ENCODE measurements around the gene SYT2.

- TF ChIP-seq CTCF (CRISPR knock-in tag; IDR thresholded peaks at IDR 0.05), result no peak
- no peak for TF ChIP-seq ESRRA (CRISPR knock-in tag; IDR thresholded peaks at IDR 0.05; ENCODE audit: low read depth)
- no peak for TF ChIP-seq SMAD1 (CRISPR knock-in tag; IDR thresholded peaks at IDR 0.05; ENCODE audit: borderline replicate concordance, low read depth)
- TF ChIP-seq ZBTB49 (CRISPR knock-in tag; IDR thresholded peaks at IDR 0.05; ENCODE audit: borderline replicate concordance), result no peak
- no peak for TF ChIP-seq ETS1 (CRISPR knock-in tag; IDR thresholded peaks at IDR 0.05)
- no peak for TF ChIP-seq SP1 (IDR thresholded peaks at IDR 0.05)
- no peak for TF ChIP-seq SP1 (CRISPR knock-in tag; IDR thresholded peaks at IDR 0.05)
- no peak for TF ChIP-seq PATZ1 (CRISPR knock-in tag; IDR thresholded peaks at IDR 0.05)
- TF ChIP-seq RNF2 (conservative IDR thresholded peaks at IDR 0.05; ENCODE audit: low read depth), result no peak
- no peak for TF ChIP-seq EP300 (IDR thresholded peaks at IDR 0.05; ENCODE audit: low read depth in 2 of 2, low read length in 2 of 2)
- TF ChIP-seq EP300 (CRISPR knock-in tag; IDR thresholded peaks at IDR 0.05; ENCODE audit: borderline replicate concordance), result no peak
- no peak for TF ChIP-seq THAP8 (CRISPR knock-in tag; IDR thresholded peaks at IDR 0.05; ENCODE audit: borderline replicate concordance)
- no peak for TF ChIP-seq GTF2F1 (IDR thresholded peaks at IDR 0.05; ENCODE audit: low read length)
- TF ChIP-seq ZNF17 (CRISPR knock-in tag; IDR thresholded peaks at IDR 0.05), result no peak
- no peak for TF ChIP-seq ZBTB3 (CRISPR knock-in tag; IDR thresholded peaks at IDR 0.05; ENCODE audit: borderline replicate concordance, low read depth)
Measured at GRCh38 chr1:202590126-202590525, 120.1 kb downstream of the SYT2 start.
